MCF 10A (cell line): ENCODE data around the gene IL23R. TPM values are rescaled to one million over a fixed set of nuclear protein-coding genes. Genes with fewer than 3 reads are reported as not detected.

Experiments used
- BruUV-seq: library from RNA; stranded (reverse); fragments of 400-500 nt; replicated peaks from 2 replicates; lab custom pipeline; 2021; lab: Mats Ljungman, UMichigan
- CTCF ChIA-PET: fragments of 300-600 bp; sonication (Branson Sonifier 250); formaldehyde crosslinking; extraction: SDS; loops from one replicate; lab custom pipeline; 2021; ENCODE audit warnings: antibody characterized with exemption, inconsistent platforms; lab: Yijun Ruan, JAX
- POLR2A ChIA-PET: fragments of 300-600, 350-650 bp; sonication (Branson Sonifier 250); formaldehyde crosslinking; extraction: SDS; loops from one replicate; lab custom pipeline; 2020; ENCODE audit warnings: antibody characterized with exemption, inconsistent platforms; lab: Yijun Ruan, JAX
- DNase-seq: peaks from one replicate; pipeline ENCODE4 v3.0.0-alpha.2; 2018; ENCODE audit not compliant: unreplicated experiment
- H3K27ac Mint-ChIP-seq: one replicate; pipeline ENCODE4 v1.8.0; 2022; ENCODE audit warnings: mild to moderate bottlenecking, low read depth, mixed read lengths; ENCODE audit not compliant: unreplicated experiment
- H3K27me3 Mint-ChIP-seq: one replicate; pipeline ENCODE4 v1.8.0; 2022; ENCODE audit warnings: mixed read lengths; ENCODE audit not compliant: insufficient read depth, unreplicated experiment
- H3K36me3 Mint-ChIP-seq: one replicate; pipeline ENCODE4 v1.8.0; 2022; ENCODE audit warnings: mild to moderate bottlenecking, moderate library complexity, mixed read lengths; ENCODE audit not compliant: insufficient read depth, unreplicated experiment
- H3K4me1 Mint-ChIP-seq: one replicate; pipeline ENCODE4 v1.8.0; 2022; ENCODE audit warnings: mixed read lengths; ENCODE audit not compliant: insufficient read depth, unreplicated experiment
- H3K4me3 Mint-ChIP-seq: one replicate; pipeline ENCODE4 v1.8.0; 2022; ENCODE audit warnings: mild to moderate bottlenecking, moderate library complexity, mixed read lengths; ENCODE audit not compliant: unreplicated experiment
- H3K9me3 Mint-ChIP-seq: one replicate; pipeline ENCODE4 v1.8.0; 2022; ENCODE audit warnings: mixed read lengths; ENCODE audit not compliant: unreplicated experiment
- intact Hi-C: fragments of 100-400 bp; cut with micrococcal nuclease; formaldehyde crosslinking; loops from 2 replicates; pipeline ENCODE4 v1.14.1; 2022
- total RNA-seq: library from RNA; stranded (reverse); gene quantifications from 2 replicates; pipeline ENCODE4 v1.2.3, GENCODE V29; 2022
- TF ChIP-seq, protein P1 (sequence below): fragments of 200-600 bp; IDR thresholded peaks from one replicate; pipeline ENCODE4 v1.8.0; 2022; ENCODE audit warnings: antibody characterized with exemption, mild to moderate bottlenecking; ENCODE audit not compliant: unreplicated experiment

The IL23R gene
- total RNA-seq, 1 experiment from 2014 or later, result not detected

DNA sequence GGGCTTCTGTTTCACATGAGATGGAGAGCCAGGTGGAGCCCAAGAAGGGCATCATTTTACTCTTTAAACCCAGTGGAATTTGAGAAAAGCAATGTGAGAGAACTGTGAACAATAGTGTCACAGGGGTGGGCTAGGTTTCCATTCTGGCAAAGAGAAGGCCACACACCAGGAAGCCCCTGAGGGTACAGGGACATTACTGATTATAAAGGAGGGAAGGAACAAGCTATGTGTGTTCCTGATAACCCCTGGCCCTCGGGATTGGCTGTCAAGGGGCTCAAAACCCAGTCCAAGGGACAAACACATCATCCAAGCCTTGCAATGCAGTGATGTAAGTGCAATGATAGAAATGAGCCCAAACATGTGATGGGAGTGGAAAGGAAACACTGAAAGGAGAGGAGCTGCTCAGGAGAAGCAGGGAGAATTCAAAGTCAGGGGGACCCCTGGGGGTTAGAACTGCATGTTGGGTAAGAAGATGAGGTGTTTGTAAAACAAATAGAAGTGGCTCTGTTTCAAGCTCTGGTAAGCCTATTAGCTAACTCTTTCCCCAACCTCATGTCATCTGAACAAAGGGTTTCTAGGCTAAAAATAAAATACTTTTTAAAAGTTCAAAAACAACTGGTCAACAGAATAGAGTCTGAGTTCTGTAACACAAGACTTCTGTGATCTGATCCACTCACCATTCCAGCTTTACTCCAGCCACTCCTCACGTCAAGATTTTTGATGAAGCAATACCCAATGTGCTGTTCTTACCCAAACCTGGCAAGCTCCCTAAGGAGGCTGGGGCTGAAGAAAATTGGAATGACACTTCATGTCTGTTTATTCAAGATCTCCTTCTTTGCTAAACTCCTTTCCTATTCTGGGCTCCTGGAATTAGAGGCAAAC is 90.3 kb downstream of the IL23R start:
- no TSS peak for BruUV-seq
- POLR2A ChIA-PET, result interaction anchor here (0.7 to 0.9 kb wide), 2 partner anchors 306 to 467 kb away, joined by 3 to 4 read pairs; no protein-coding TSS in a partner anchor
- no peaks in the 10 kb centered on the region for H3K9me3 Mint-ChIP-seq
- DNase-seq, result peak; percentile 42
- no peak overlapping the region for H3K4me3 Mint-ChIP-seq
- intact Hi-C loops, result no loop called here
- no peak overlapping the region for H3K27ac Mint-ChIP-seq
- no peaks in the 10 kb centered on the region for H3K27me3 Mint-ChIP-seq
- TF ChIP-seq, protein P1, sequence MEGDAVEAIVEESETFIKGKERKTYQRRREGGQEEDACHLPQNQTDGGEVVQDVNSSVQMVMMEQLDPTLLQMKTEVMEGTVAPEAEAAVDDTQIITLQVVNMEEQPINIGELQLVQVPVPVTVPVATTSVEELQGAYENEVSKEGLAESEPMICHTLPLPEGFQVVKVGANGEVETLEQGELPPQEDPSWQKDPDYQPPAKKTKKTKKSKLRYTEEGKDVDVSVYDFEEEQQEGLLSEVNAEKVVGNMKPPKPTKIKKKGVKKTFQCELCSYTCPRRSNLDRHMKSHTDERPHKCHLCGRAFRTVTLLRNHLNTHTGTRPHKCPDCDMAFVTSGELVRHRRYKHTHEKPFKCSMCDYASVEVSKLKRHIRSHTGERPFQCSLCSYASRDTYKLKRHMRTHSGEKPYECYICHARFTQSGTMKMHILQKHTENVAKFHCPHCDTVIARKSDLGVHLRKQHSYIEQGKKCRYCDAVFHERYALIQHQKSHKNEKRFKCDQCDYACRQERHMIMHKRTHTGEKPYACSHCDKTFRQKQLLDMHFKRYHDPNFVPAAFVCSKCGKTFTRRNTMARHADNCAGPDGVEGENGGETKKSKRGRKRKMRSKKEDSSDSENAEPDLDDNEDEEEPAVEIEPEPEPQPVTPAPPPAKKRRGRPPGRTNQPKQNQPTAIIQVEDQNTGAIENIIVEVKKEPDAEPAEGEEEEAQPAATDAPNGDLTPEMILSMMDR, result no peak
- H3K4me1 Mint-ChIP-seq, result no peaks in the 10 kb centered on the region
- no peaks in the 10 kb centered on the region for H3K36me3 Mint-ChIP-seq
- CTCF ChIA-PET, result interaction anchor here (0.6 to 2.1 kb wide), 4 partner anchors 45 to 557 kb away, joined by 3 to 6 read pairs (median 4); no protein-coding TSS in a partner anchor

DNA sequence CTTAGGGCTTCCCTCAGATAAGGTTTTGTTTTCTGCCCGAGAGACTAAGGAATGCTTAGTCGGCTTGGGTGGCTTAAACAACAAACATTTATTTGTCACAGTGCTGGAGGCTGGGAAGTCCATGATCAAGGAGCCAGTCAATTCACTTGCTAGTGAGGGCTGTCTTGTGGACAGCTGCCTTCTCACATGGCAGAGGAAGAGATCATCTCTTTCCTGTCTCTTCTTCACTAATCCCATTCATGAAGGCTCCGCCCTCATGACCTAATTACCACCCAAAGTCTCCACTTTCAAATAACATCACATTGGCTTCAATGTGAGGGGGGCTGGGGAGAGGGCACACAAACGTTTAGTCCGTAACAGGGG is 90.9 kb downstream of the IL23R start:
- Mint-ChIP-seq H3K27ac (no peak overlapping the region), H3K36me3 (no peaks in the 10 kb centered on the region), H3K9me3 (no peaks in the 10 kb centered on the region), H3K4me1 (no peaks in the 10 kb centered on the region), H3K27me3 (no peaks in the 10 kb centered on the region), H3K4me3 (no peak overlapping the region)
- no TSS peak for BruUV-seq
- intact Hi-C loops, result no loop called here
- TF ChIP-seq, protein P1, result no peak
- POLR2A ChIA-PET, result interaction anchor here (0.7 to 0.9 kb wide), 2 partner anchors 305 to 466 kb away, joined by 3 to 4 read pairs; no protein-coding TSS in a partner anchor
- no peak for DNase-seq
- CTCF ChIA-PET, result interaction anchor here (0.6 to 2.1 kb wide), 6 partner anchors 15 to 243 kb away, joined by 3 to 6 read pairs (median 4); no protein-coding TSS in a partner anchor

DNA sequence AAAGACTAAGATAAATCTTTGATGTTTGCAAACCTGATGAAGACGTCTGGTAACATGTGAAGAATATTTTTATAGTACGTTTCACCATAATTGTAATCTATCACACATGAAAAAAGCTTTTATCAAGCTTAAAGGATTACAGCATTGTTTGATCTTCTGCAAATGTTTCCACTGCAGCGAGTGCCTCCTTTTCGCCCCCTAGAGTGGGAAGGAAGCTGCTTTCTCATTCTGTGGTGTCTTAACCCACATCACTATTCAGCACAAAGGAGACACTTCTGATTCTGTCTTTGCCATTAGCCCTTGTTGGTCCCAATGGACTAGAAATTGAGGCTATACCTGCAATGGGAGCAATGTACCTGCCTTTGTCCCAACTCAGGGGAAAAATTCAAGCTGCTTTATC is 95.4 kb downstream of the IL23R start:
- Mint-ChIP-seq H3K27ac (no peak overlapping the region), H3K36me3 (no peaks in the 10 kb centered on the region), H3K9me3 (no peaks in the 10 kb centered on the region), H3K27me3 (no peaks in the 10 kb centered on the region), H3K4me1 (no peaks in the 10 kb centered on the region), H3K4me3 (no peak overlapping the region)
- TF ChIP-seq, protein P1, result no peak
- no peak for DNase-seq
- intact Hi-C loops, result no loop called here
- ChIA-PET CTCF (interaction anchor here (0.8 to 1.1 kb wide), 3 partner anchors 23 to 240 kb away, joined by 3 to 4 read pairs (median 3); no protein-coding TSS in a partner anchor), POLR2A (interaction anchor here (0.6 kb wide), 1 partner anchor 10 kb away, joined by 3 read pairs; no protein-coding TSS in a partner anchor)
- no TSS peak for BruUV-seq

DNA sequence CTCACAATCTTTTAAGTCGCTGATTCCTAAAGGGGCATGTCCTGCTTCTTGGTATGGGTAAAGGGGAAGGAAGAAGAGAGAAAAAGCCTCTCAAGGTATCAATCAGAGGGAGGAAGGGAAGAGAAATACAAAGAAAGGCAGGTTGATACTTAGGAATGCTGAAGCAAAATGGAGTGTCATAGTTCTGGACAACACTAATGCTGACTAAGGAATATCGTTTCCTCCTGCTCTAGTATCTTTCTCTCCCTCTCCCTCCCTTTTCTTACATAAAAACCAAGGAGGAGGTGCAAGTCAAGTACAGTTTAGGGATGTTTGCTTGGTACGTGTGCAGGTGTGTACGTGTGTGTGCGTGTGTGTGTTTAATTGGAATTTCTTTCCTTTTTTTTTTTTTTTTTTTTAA is 96.5 kb downstream of the IL23R start:
- ChIA-PET CTCF (interaction anchor here (0.8 kb wide), 1 partner anchor 239 kb away, joined by 3 read pairs; no protein-coding TSS in a partner anchor), POLR2A (interaction anchor here (0.7 kb wide), 1 partner anchor 9 kb away, joined by 5 read pairs; no protein-coding TSS in a partner anchor)
- H3K27ac Mint-ChIP-seq, result no peak overlapping the region
- no peaks in the 10 kb centered on the region for H3K9me3 Mint-ChIP-seq
- no peaks in the 10 kb centered on the region for H3K27me3 Mint-ChIP-seq
- H3K4me1 Mint-ChIP-seq, result no peaks in the 10 kb centered on the region
- no peak for DNase-seq
- no TSS peak for BruUV-seq
- intact Hi-C loops, result no loop called here
- TF ChIP-seq, protein P1, result no peak
- no peak overlapping the region for H3K4me3 Mint-ChIP-seq
- H3K36me3 Mint-ChIP-seq, result no peaks in the 10 kb centered on the region
